ENCODE data around the gene PNLIPRP1. TPM values are rescaled to one million over a fixed set of nuclear protein-coding genes. Genes with fewer than 3 reads are reported as not detected.

The PNLIPRP1 gene
- total and polyA plus RNA-seq, 10 of the 15 experiments (the other 5 are each of a cell fraction or from before 2014, with no cell fraction given), result 0.74 TPM; not detected in 9

GRCh38 chr10:116588995-116589394 is 1.8 kb upstream of the PNLIPRP1 start (continued):
- TF ChIP-seq CTCF (IDR thresholded peaks at IDR 0.05 in 2 of 3, conservative IDR thresholded peaks at IDR 0.05 in 1 of 3; ENCODE audit: control insufficient read depth in 2 of 3, extremely low read depth in 1 of 3, insufficient read depth in 1 of 3, low read depth in 3 of 3, low read length in 3 of 3) (no peak), JUND (IDR thresholded peaks at IDR 0.05; ENCODE audit: low read depth, low read length) (no peak), MAX (IDR thresholded peaks at IDR 0.05; ENCODE audit: low read depth, low read length) (no peak)

- ChIA-PET RAD21 (ENCODE audit: unreplicated experiment) (no interaction called here), CTCF (no interaction called here), SMC1A (ENCODE audit: uncharacterized antibody, unreplicated experiment) (no interaction called here), POLR2A (no interaction called here)
- H3K36me3 ChIP-seq (ENCODE audit: control insufficient read depth in 2 of 2, insufficient read depth in 2 of 2, low read length in 1 of 2), result no peaks in the 10 kb centered on the region
- WGBS (ENCODE audit: insufficient coverage, insufficient replicate concordance, low lambda C conversion rate, missing lambda C conversion rate), result 3% methylated on average over 2 of the region's 2 CpGs
- no TSS peak for BruUV-seq (replicated peaks)
- no peak for FAIRE-seq
- no peak overlapping the region for H3K27ac ChIP-seq (ENCODE audit: control insufficient read depth, insufficient read depth)
- in situ Hi-C loops (cut with MboI), result no loop called here
- H2AFZ ChIP-seq (ENCODE audit: control insufficient read depth, low read depth, low read length), result no peak overlapping the region
- no peak for ATAC-seq
- TF ChIP-seq FOXK2 (IDR thresholded peaks at IDR 0.05), result no peak
- no peak for TF ChIP-seq SRF (IDR thresholded peaks at IDR 0.05; ENCODE audit: low read depth in 2 of 2, low read length in 2 of 2)
- TF ChIP-seq SREBF2 (IDR thresholded peaks at IDR 0.05; ENCODE audit: low read length), result no peak
- no peak for TF ChIP-seq ZNF384 (IDR thresholded peaks at IDR 0.05; ENCODE audit: borderline replicate concordance, low read depth, low read length)
- no peak for TF ChIP-seq YY1 (IDR thresholded peaks at IDR 0.05; ENCODE audit: low read depth, low read length)
- TF ChIP-seq ZNF207 (IDR thresholded peaks at IDR 0.05; ENCODE audit: borderline replicate concordance), result no peak
- TF ChIP-seq MTA2 (IDR thresholded peaks at IDR 0.05; ENCODE audit: low read depth), result no peak
- no peak for TF ChIP-seq CREB1 (IDR thresholded peaks at IDR 0.05; ENCODE audit: low read depth)
- TF ChIP-seq RELB (IDR thresholded peaks at IDR 0.05; ENCODE audit: low read depth), result no peak
- no peak for TF ChIP-seq EED (IDR thresholded peaks at IDR 0.05; ENCODE audit: low read depth)
- no peak for TF ChIP-seq SIX5 (IDR thresholded peaks at IDR 0.05; ENCODE audit: low read depth, low read length, severe bottlenecking)
- TF ChIP-seq STAT3 (IDR thresholded peaks at IDR 0.05; ENCODE audit: low read depth, low read length), result no peak
- no peak for TF ChIP-seq SMC3 (IDR thresholded peaks at IDR 0.05; ENCODE audit: borderline replicate concordance, low read length)
- no peak for TF ChIP-seq SUPT20H (IDR thresholded peaks at IDR 0.05; ENCODE audit: borderline replicate concordance, control insufficient read depth, low read depth, low read length)
- no peak for TF ChIP-seq ELK1 (IDR thresholded peaks at IDR 0.05; ENCODE audit: low read depth, low read length)
- H3K79me2 ChIP-seq (ENCODE audit: control insufficient read depth, insufficient read depth, low read length), result no peaks in the 10 kb centered on the region
- H4K20me1 ChIP-seq (ENCODE audit: control insufficient read depth, insufficient read depth), result no peaks in the 10 kb centered on the region
- no peaks in the 10 kb centered on the region for H3K27me3 ChIP-seq (replicated peaks in 1 of 2; ENCODE audit: control insufficient read depth in 2 of 2, insufficient read depth in 2 of 2, low read length in 1 of 2)
- intact Hi-C loops (cut with micrococcal nuclease; ENCODE audit: unreplicated experiment), result no loop called here
- no peak overlapping the region for H3K4me2 ChIP-seq (ENCODE audit: control insufficient read depth, insufficient read depth)
- DNase-seq (ENCODE audit: low read depth, low spot score), result no peak
- H3K9me3 ChIP-seq (replicated peaks; ENCODE audit: control insufficient read depth, insufficient read depth, low read length), result no peaks in the 10 kb centered on the region
- no peaks in the 10 kb centered on the region for H3K4me1 ChIP-seq (ENCODE audit: control insufficient read depth, insufficient read depth, low read length)
- H3K4me3 ChIP-seq, result no peak overlapping the region
- H3K9ac ChIP-seq (ENCODE audit: control insufficient read depth, insufficient read depth, low read length), result no peak overlapping the region
These were observed 833 bp upstream of the PNLIPRP1 start for GRCh38 chr10:116589926-116590325.
